ENCODE data around the gene ZNF48. TPM values are rescaled to one million over a fixed set of nuclear protein-coding genes. Genes with fewer than 3 reads are reported as not detected.

The ZNF48 gene
- total and polyA plus RNA-seq, 2 donors (not counting 1 experiment from before 2014, with no cell fraction given) = 3.2 to 7.3 TPM

DNA sequence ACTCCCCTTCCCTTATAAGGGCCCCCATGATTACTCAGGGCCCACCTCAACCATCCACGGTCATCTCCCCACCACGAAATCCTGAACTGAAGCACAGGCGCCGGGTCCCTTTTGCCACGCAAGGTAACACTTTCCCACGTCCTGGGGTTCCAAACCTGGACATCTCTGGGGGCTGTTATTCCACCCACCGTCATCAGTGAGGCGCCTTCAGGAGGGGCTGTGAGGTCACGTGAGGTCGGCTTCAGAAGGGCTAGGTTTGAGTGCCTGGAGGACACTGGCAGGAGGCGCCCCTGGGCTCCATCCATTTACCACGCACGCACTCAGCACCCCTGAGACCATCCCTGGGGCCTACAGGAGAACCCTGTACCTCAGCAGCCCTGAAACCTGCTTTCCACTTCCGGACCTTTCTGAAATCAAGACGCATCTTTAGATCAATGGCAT, 44.2 kb upstream of the ZNF48 start:
- Histone ChIP-seq H3K9ac (ENCODE audit: insufficient read depth, low read length) (no peak overlapping the region), H3K79me2 (ENCODE audit: control insufficient read depth, insufficient read depth, low read length) (peaks cover 21% of the 10 kb centered on the region), H3K27me3 (ENCODE audit: control insufficient read depth, insufficient read depth, low read length) (no peaks in the 10 kb centered on the region), H3K27ac (ENCODE audit: insufficient read depth, low read length) (no peak overlapping the region), H3K36me3 (ENCODE audit: control insufficient read depth, insufficient read depth, low read length) (peaks cover 23% of the 10 kb centered on the region), H2AFZ (ENCODE audit: low read length) (no peak overlapping the region), H3K4me3 (replicated peaks in 1 of 4; ENCODE audit: control extremely low read depth in 1 of 4, insufficient read depth in 1 of 4, low read depth in 3 of 4, low read length in 4 of 4) (no peak overlapping the region), H3K4me2 (ENCODE audit: extremely low read depth, insufficient read depth, low read length) (no peak overlapping the region), H4K20me1 (ENCODE audit: control insufficient read depth, extremely low read depth, insufficient read depth, low read length) (no peaks in the 10 kb centered on the region), H3K4me1 (ENCODE audit: control insufficient read depth, extremely low read depth, insufficient read depth, low read length) (peaks cover 26% of the 10 kb centered on the region), H3K9me3 (ENCODE audit: control insufficient read depth, insufficient read depth, low read depth, low read length) (no peaks in the 10 kb centered on the region)
- DNase-seq (ENCODE audit: low read depth in 2 of 2) = no peak
- no peak for TF ChIP-seq EZH2 (IDR thresholded peaks at IDR 0.05; ENCODE audit: low read length, missing control alignments)
- TF ChIP-seq, protein P1, sequence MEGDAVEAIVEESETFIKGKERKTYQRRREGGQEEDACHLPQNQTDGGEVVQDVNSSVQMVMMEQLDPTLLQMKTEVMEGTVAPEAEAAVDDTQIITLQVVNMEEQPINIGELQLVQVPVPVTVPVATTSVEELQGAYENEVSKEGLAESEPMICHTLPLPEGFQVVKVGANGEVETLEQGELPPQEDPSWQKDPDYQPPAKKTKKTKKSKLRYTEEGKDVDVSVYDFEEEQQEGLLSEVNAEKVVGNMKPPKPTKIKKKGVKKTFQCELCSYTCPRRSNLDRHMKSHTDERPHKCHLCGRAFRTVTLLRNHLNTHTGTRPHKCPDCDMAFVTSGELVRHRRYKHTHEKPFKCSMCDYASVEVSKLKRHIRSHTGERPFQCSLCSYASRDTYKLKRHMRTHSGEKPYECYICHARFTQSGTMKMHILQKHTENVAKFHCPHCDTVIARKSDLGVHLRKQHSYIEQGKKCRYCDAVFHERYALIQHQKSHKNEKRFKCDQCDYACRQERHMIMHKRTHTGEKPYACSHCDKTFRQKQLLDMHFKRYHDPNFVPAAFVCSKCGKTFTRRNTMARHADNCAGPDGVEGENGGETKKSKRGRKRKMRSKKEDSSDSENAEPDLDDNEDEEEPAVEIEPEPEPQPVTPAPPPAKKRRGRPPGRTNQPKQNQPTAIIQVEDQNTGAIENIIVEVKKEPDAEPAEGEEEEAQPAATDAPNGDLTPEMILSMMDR (conservative IDR thresholded peaks at IDR 0.05 in 1 of 2, IDR thresholded peaks at IDR 0.05 in 1 of 2; ENCODE audit: low read depth in 1 of 2, low read length in 2 of 2) = no peak

DNA sequence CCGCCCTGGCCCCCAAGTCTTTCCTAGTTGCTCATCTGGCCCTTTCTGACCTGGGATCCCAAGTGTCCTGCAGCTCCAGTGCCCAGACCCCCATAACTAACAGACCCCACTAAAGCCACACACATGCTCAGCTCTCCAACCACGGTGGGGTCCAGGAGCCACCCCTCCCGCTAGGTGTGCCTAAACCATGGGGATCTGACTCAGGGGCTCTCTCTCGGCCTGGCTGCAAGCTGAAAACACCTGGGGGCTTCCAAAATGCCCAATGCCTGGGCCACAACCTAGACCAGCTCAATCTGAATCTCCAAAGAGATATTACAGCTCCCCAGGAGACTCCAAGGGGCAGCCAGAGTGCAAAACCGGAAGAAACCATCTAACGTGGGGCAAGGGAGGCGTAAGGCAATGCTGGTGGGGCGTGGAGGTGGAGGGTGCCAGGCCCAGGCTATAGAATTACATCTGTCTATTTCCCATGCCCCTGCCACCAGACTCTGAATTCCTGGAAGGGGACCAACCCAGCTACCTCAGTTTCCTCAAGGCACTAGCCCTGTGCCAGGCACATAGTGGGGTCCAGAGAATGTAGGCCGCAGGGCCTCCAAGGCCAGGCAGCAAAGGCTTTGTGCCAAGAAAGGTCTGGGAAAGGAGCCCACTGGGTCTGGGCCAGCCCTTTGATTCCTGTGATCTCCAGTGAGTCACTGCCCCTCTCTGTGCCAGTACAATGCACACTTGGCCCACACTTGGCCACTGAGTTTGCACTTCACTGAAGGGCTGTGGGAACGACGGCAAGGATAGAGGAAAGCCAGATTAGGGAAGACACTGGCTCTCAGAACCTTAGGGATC, 43.4 kb upstream of the ZNF48 start:
- peak; percentile 92 to 96 for DNase-seq (ENCODE audit: low read depth in 2 of 2)
- peak overlapping the region; percentile 37 for H3K27ac ChIP-seq (ENCODE audit: insufficient read depth, low read length)
- peak overlapping the region; percentile 8 for H3K9ac ChIP-seq (ENCODE audit: insufficient read depth, low read length)
- peaks cover 23% of the 10 kb centered on the region for H3K36me3 ChIP-seq (ENCODE audit: control insufficient read depth, insufficient read depth, low read length)
- no peaks in the 10 kb centered on the region for H3K9me3 ChIP-seq (ENCODE audit: control insufficient read depth, insufficient read depth, low read depth, low read length)
- H3K4me1 ChIP-seq (ENCODE audit: control insufficient read depth, extremely low read depth, insufficient read depth, low read length) = peaks cover 30% of the 10 kb centered on the region
- H3K27me3 ChIP-seq (ENCODE audit: control insufficient read depth, insufficient read depth, low read length) = no peaks in the 10 kb centered on the region
- TF ChIP-seq, protein P1 (conservative IDR thresholded peaks at IDR 0.05 in 1 of 2, IDR thresholded peaks at IDR 0.05 in 1 of 2; ENCODE audit: low read depth in 1 of 2, low read length in 2 of 2) = no peak
- TF ChIP-seq EZH2 (IDR thresholded peaks at IDR 0.05; ENCODE audit: low read length, missing control alignments) = no peak
- no peak overlapping the region for H2AFZ ChIP-seq (ENCODE audit: low read length)
- H3K4me2 ChIP-seq (ENCODE audit: extremely low read depth, insufficient read depth, low read length) = peak overlapping the region; percentile 8
- no peaks in the 10 kb centered on the region for H4K20me1 ChIP-seq (ENCODE audit: control insufficient read depth, extremely low read depth, insufficient read depth, low read length)
- H3K79me2 ChIP-seq (ENCODE audit: control insufficient read depth, insufficient read depth, low read length) = peaks cover 21% of the 10 kb centered on the region
- no peak overlapping the region for H3K4me3 ChIP-seq (replicated peaks in 1 of 4; ENCODE audit: control extremely low read depth in 1 of 4, insufficient read depth in 1 of 4, low read depth in 3 of 4, low read length in 4 of 4)

- Histone ChIP-seq H3K4me1 (ENCODE audit: control insufficient read depth, extremely low read depth, insufficient read depth, low read length) (peaks cover 31% of the 10 kb centered on the region), H3K9me3 (ENCODE audit: control insufficient read depth, insufficient read depth, low read depth, low read length) (no peaks in the 10 kb centered on the region), H3K4me3 (replicated peaks in 1 of 4; ENCODE audit: control extremely low read depth in 1 of 4, insufficient read depth in 1 of 4, low read depth in 3 of 4, low read length in 4 of 4) (no peak overlapping the region), H3K79me2 (ENCODE audit: control insufficient read depth, insufficient read depth, low read length) (peaks cover 21% of the 10 kb centered on the region), H2AFZ (ENCODE audit: low read length) (no peak overlapping the region), H3K36me3 (ENCODE audit: control insufficient read depth, insufficient read depth, low read length) (peaks cover 26% of the 10 kb centered on the region), H3K27ac (ENCODE audit: insufficient read depth, low read length) (peak overlapping the region; percentile 37), H3K9ac (ENCODE audit: insufficient read depth, low read length) (peak overlapping the region; percentile 8), H3K27me3 (ENCODE audit: control insufficient read depth, insufficient read depth, low read length) (no peaks in the 10 kb centered on the region), H3K4me2 (ENCODE audit: extremely low read depth, insufficient read depth, low read length) (no peak overlapping the region), H4K20me1 (ENCODE audit: control insufficient read depth, extremely low read depth, insufficient read depth, low read length) (no peaks in the 10 kb centered on the region)
- TF ChIP-seq, protein P1 (conservative IDR thresholded peaks at IDR 0.05 in 1 of 2, IDR thresholded peaks at IDR 0.05 in 1 of 2; ENCODE audit: low read depth in 1 of 2, low read length in 2 of 2) = no peak
- TF ChIP-seq EZH2 (IDR thresholded peaks at IDR 0.05; ENCODE audit: low read length, missing control alignments) = no peak
- no peak for DNase-seq (ENCODE audit: low read depth in 2 of 2)
Observed at GRCh38 chr16:30352488-30353401, 42.5 kb upstream of the ZNF48 start.

Data from fibroblast of lung (primary cell).